ENCODE results near the gene SCN4A. TPM values are rescaled to one million over a fixed set of nuclear protein-coding genes. Genes with fewer than 3 reads are reported as not detected.

The SCN4A gene
- total and polyA plus RNA-seq, 2 of the 13 experiments (the other 11 are each of a cell fraction or from before 2014, with no cell fraction given), result 0.02 to 0.03 TPM

DNA sequence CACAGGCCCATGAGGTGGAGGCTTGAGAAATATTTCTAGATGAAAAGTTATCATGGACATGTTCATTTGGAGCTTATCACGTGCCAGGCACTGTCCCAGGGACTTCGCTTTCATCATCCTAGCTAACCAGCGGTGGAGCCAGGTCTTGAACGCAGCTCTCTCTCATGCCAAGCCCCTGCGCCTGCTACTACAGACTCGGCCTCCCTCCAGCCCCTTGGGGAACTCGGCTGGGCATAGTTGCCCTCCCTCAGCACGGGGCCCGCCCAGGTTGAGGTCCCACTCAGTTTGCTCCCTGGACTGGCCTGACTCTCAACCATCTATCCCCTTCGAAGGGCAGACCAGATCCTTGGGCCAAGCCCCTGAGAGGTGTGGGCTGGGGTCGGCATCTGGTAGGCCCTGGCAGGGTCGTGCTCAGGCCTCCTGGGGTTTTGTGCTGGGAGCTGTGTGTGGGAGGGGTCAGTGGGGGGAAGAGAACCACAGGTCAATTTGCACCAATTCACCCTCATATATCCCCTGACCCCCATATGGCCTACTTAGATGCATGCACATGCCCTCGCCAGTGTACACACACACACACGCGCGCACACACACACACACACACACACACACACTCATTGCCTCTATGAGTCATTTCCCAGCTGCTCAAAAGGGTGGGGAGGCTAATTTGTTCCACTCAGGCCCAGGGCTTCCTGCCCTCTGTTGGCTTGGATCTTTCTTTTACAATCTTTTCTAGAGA is 12.1 kb upstream of the SCN4A start (continued):
- TF ChIP-seq JUNB (CRISPR knock-in tag; IDR thresholded peaks at IDR 0.05; ENCODE audit: borderline replicate concordance), result 0 out of 2 replicates have a peak, but pooled peaks have one; percentile 32
- no peak for TF ChIP-seq ZNF713 (CRISPR knock-in tag; IDR thresholded peaks at IDR 0.05)
- TF ChIP-seq ZNF652 (CRISPR knock-in tag; IDR thresholded peaks at IDR 0.05; ENCODE audit: borderline replicate concordance, low read depth), result no peak
- TF ChIP-seq MBD4 (IDR thresholded peaks at IDR 0.05; ENCODE audit: borderline replicate concordance, low read length), result no peak
- no peak for TF ChIP-seq ZNF232 (CRISPR knock-in tag; IDR thresholded peaks at IDR 0.05; ENCODE audit: borderline replicate concordance)
- TF ChIP-seq, protein P1, sequence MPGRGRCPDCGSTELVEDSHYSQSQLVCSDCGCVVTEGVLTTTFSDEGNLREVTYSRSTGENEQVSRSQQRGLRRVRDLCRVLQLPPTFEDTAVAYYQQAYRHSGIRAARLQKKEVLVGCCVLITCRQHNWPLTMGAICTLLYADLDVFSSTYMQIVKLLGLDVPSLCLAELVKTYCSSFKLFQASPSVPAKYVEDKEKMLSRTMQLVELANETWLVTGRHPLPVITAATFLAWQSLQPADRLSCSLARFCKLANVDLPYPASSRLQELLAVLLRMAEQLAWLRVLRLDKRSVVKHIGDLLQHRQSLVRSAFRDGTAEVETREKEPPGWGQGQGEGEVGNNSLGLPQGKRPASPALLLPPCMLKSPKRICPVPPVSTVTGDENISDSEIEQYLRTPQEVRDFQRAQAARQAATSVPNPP (CRISPR knock-in tag; IDR thresholded peaks at IDR 0.05), result no peak
- TF ChIP-seq ZNF644 (CRISPR knock-in tag; IDR thresholded peaks at IDR 0.05; ENCODE audit: low read depth), result no peak
- TF ChIP-seq PAF1 (CRISPR knock-in tag; IDR thresholded peaks at IDR 0.05), result no peak
- no peak for TF ChIP-seq NCOA5 (CRISPR knock-in tag; IDR thresholded peaks at IDR 0.05)
- TF ChIP-seq, protein P2, sequence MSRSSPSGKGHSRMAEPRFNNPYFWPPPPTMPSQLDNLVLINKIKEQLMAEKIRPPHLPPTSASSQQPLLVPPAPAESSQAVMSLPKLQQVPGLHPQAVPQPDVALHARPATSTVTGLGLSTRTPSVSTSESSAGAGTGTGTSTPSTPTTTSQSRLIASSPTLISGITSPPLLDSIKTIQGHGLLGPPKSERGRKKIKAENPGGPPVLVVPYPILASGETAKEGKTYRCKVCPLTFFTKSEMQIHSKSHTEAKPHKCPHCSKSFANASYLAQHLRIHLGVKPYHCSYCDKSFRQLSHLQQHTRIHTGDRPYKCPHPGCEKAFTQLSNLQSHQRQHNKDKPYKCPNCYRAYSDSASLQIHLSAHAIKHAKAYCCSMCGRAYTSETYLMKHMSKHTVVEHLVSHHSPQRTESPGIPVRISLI (CRISPR knock-in tag; IDR thresholded peaks at IDR 0.05; ENCODE audit: borderline replicate concordance), result no peak
- TF ChIP-seq, protein P3, sequence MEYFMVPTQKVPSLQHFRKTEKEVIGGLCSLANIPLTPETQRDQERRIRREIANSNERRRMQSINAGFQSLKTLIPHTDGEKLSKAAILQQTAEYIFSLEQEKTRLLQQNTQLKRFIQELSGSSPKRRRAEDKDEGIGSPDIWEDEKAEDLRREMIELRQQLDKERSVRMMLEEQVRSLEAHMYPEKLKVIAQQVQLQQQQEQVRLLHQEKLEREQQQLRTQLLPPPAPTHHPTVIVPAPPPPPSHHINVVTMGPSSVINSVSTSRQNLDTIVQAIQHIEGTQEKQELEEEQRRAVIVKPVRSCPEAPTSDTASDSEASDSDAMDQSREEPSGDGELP (IDR thresholded peaks at IDR 0.05; ENCODE audit: borderline replicate concordance, low read depth), result peak; percentile 56; the same call in 1 of the 2 replicates
- 0 out of 2 replicates have a peak, but pooled peaks have one; percentile 16 for TF ChIP-seq ZFX (CRISPR knock-in tag; IDR thresholded peaks at IDR 0.05; ENCODE audit: low read depth)
- no peak for TF ChIP-seq ZBTB7A (CRISPR knock-in tag; IDR thresholded peaks at IDR 0.05)
- no peak for TF ChIP-seq ZNF337 (CRISPR knock-in tag; IDR thresholded peaks at IDR 0.05; ENCODE audit: borderline replicate concordance, low read depth)
- no peak for TF ChIP-seq RNF2 (conservative IDR thresholded peaks at IDR 0.05; ENCODE audit: low read depth)
- no peak for TF ChIP-seq ZNF678 (CRISPR knock-in tag; IDR thresholded peaks at IDR 0.05)
- no peak for TF ChIP-seq CC2D1A (CRISPR knock-in tag; IDR thresholded peaks at IDR 0.05)
- TF ChIP-seq SSRP1 (CRISPR knock-in tag; IDR thresholded peaks at IDR 0.05), result no peak
- TF ChIP-seq, protein P4, sequence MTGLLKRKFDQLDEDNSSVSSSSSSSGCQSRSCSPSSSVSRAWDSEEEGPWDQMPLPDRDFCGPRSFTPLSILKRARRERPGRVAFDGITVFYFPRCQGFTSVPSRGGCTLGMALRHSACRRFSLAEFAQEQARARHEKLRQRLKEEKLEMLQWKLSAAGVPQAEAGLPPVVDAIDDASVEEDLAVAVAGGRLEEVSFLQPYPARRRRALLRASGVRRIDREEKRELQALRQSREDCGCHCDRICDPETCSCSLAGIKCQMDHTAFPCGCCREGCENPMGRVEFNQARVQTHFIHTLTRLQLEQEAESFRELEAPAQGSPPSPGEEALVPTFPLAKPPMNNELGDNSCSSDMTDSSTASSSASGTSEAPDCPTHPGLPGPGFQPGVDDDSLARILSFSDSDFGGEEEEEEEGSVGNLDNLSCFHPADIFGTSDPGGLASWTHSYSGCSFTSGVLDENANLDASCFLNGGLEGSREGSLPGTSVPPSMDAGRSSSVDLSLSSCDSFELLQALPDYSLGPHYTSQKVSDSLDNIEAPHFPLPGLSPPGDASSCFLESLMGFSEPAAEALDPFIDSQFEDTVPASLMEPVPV (CRISPR knock-in tag; IDR thresholded peaks at IDR 0.05), result no peak
- 0 out of 2 replicates have a peak, but pooled peaks have one; percentile 33 for TF ChIP-seq TARDBP (CRISPR knock-in tag; IDR thresholded peaks at IDR 0.05)
- TF ChIP-seq ZNF878 (CRISPR knock-in tag; IDR thresholded peaks at IDR 0.05), result no peak
- no peak for TF ChIP-seq ZNF24 (IDR thresholded peaks at IDR 0.05)
- TF ChIP-seq HDAC1 (CRISPR knock-in tag; IDR thresholded peaks at IDR 0.05), result 0 out of 2 replicates have a peak, but pooled peaks have one; percentile 16

Measured in HepG2 (cell line).